OCI-LY7 (cell line): ENCODE results near the gene JAK1. TPM values are rescaled to one million over a fixed set of nuclear protein-coding genes. Genes with fewer than 3 reads are reported as not detected.

Source experiments
- BruUV-seq: library from RNA; stranded (reverse); fragments of 400-500 nt; replicated peaks from 2 replicates; lab custom pipeline; 2021; lab: Mats Ljungman, UMichigan
- CTCF ChIA-PET: fragments of 300-600 bp; sonication (Branson Sonifier 250); formaldehyde crosslinking; loops from one replicate; lab custom pipeline; 2022; ENCODE audit warnings: antibody characterized with exemption; ENCODE audit not compliant: unreplicated experiment; lab: Charles Lee
- POLR2A ChIA-PET: fragments of 300-600 bp; sonication (Branson Sonifier 250); formaldehyde crosslinking; loops from one replicate; lab custom pipeline; 2022; ENCODE audit warnings: antibody characterized with exemption; lab: Charles Lee
- DNase-seq: peaks from one replicate; pipeline ENCODE4 v3.0.0-alpha.2; 2015; ENCODE audit warnings: low spot score
- H2AFZ ChIP-seq: fragments of 200-600 bp; sonication (generic), shearing (Covaris generic); 2 replicates; pipeline ENCODE4 v1.6.1; 2014; ENCODE audit warnings: mild to moderate bottlenecking, antibody characterized with exemption, low read length, moderate library complexity
- H3K27ac ChIP-seq: fragments of 200-600 bp; sonication (generic); 2 replicates; pipeline ENCODE4 v1.5.1; 2014; ENCODE audit warnings: mixed run types, low read depth, mild to moderate bottlenecking, moderate library complexity, low read length, inconsistent platforms; ENCODE audit not compliant: poor library complexity, severe bottlenecking
- H3K36me3 ChIP-seq: fragments of 200-600 bp; sonication (generic); 2 replicates; pipeline ENCODE4 v1.6.1; 2014; ENCODE audit warnings: mild to moderate bottlenecking, antibody characterized with exemption, low read length, moderate library complexity, mixed read lengths; ENCODE audit not compliant: insufficient read depth
- H3K4me1 ChIP-seq: fragments of 200-600 bp; sonication (generic); 2 replicates; pipeline ENCODE4 v1.5.1; 2014; ENCODE audit warnings: mild to moderate bottlenecking, low read length; ENCODE audit not compliant: insufficient read depth, poor library complexity, severe bottlenecking
- H3K4me2 ChIP-seq: fragments of 200-600 bp; sonication (generic); 2 replicates; pipeline ENCODE4 v1.6.1; 2014; ENCODE audit warnings: mild to moderate bottlenecking, low read length
- H3K4me3 ChIP-seq: fragments of 200-600 bp; sonication (generic); 2 replicates; pipeline ENCODE4 v1.5.1; 2014; ENCODE audit warnings: mild to moderate bottlenecking, low read depth, low read length; ENCODE audit not compliant: poor library complexity, severe bottlenecking
- H3K79me2 ChIP-seq: fragments of 200-600 bp; sonication (generic); 2 replicates; pipeline ENCODE4 v1.6.1; 2016; ENCODE audit warnings: low read depth, mild to moderate bottlenecking, low read length, moderate library complexity, mixed read lengths; ENCODE audit not compliant: insufficient read depth
- H3K9me2 ChIP-seq: fragments of 200-600 bp; sonication (generic); 2 replicates; pipeline ENCODE4 v1.6.1; 2016; ENCODE audit warnings: mild to moderate bottlenecking, low read length, mixed read lengths; ENCODE audit not compliant: insufficient read depth
- H3K9me3 ChIP-seq: fragments of 200-600 bp; sonication (generic); 2 replicates; pipeline ENCODE4 v1.6.1; 2014; ENCODE audit warnings: mild to moderate bottlenecking, mixed run types, low read length, mixed read lengths
- H4K20me1 ChIP-seq: fragments of 200-600 bp; sonication (generic); 2 replicates; pipeline ENCODE4 v1.6.1; 2014; ENCODE audit warnings: mild to moderate bottlenecking, antibody characterized with exemption, low read length, moderate library complexity, mixed read lengths; ENCODE audit not compliant: insufficient read depth
- EZH2phosphoT487 ChIP-seq: fragments of 200-600 bp; sonication (generic); IDR thresholded peaks from 2 replicates; pipeline ENCODE4 v1.6.1; 2018; ENCODE audit warnings: low read depth, borderline replicate concordance, mild to moderate bottlenecking, mixed run types, antibody characterized with exemption, low read length, moderate library complexity, mixed read lengths
- intact Hi-C: fragments of 100-400 bp; cut with micrococcal nuclease; formaldehyde crosslinking; loops from one replicate; pipeline ENCODE4 v1.10.0; 2022; ENCODE audit not compliant: unreplicated experiment
- total RNA-seq, 2 experiments: library from RNA; depleted of rRNA in 1 of 2; stranded (reverse); fragments of >200 nt in 1 of 2; shearing (Covaris generic) in 1 of 2; gene quantifications; 2 replicates each; pipeline ENCODE4 v1.2.3, GENCODE V29; 2014 to 2022
- TF ChIP-seq, protein P1 (sequence below): fragments of 200-600 bp; sonication (generic); conservative IDR thresholded peaks from 2 replicates; pipeline ENCODE4 v1.5.1; 2014; ENCODE audit warnings: mild to moderate bottlenecking, antibody characterized with exemption, low read length, moderate library complexity, mixed read lengths

JAK1 gene
- total RNA-seq, 2 experiments from 2014 or later, result 72.6 to 86.8 TPM

DNA sequence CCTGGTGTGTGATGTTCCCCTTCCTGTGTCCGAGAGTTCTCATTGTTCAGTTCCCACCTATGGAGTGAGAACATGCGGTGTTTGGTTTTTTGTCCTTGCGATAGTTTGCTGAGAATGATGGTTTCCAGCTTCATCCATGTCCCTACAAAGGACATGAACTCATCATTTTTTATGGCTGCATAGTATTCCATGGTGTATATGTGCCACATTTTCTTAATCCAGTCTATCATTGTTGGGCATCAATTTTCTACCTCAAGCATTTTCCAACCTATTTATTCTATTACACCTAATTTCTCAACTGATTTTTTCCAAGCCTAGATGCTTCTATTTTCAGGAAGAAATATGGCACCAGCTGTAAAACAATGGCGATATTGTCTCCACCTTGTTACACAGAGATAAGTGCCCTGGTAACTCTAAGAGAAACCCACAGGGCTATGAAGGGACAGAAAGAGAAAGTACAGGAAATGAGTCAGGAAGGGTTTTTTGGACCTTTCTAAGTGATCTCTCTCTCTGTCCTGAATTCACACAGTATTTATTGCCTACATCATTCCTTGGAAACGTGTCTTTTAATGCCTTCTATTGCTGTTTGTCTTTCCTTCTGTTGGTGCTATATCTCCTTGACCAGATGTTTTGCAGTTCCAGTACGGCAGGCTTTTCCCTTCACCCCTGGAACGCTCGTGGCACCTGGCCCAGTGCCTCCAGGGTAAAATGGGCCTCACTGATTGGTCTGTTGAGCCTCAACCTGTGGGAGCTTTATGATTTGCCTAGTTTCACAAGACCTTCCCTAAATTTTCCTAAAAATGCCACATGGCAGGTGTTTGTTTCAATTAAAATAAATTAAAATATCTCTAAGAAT is 14.6 kb upstream of the JAK1 start:
- Histone ChIP-seq H3K4me1 (no peaks in the 10 kb centered on the region), H2AFZ (no peak overlapping the region), H3K9me3 (no peaks in the 10 kb centered on the region), H3K27ac (no peak overlapping the region), H3K79me2 (no peaks in the 10 kb centered on the region), H3K36me3 (no peaks in the 10 kb centered on the region), H3K4me2 (no peak overlapping the region), H3K9me2 (no peaks in the 10 kb centered on the region), H4K20me1 (no peaks in the 10 kb centered on the region), H3K4me3 (no peak overlapping the region)
- ChIA-PET CTCF (interaction anchor here (0.6 kb wide), 1 partner anchor 29 kb away, joined by 3 read pairs; no protein-coding TSS in a partner anchor), POLR2A (interaction anchor here (0.6 to 1.5 kb wide), 3 partner anchors 8 to 59 kb away, joined by 3 to 7 read pairs (median 4); no protein-coding TSS in a partner anchor)
- DNase-seq, result no peak
- no peak for TF ChIP-seq EZH2phosphoT487
- TF ChIP-seq, protein P1, sequence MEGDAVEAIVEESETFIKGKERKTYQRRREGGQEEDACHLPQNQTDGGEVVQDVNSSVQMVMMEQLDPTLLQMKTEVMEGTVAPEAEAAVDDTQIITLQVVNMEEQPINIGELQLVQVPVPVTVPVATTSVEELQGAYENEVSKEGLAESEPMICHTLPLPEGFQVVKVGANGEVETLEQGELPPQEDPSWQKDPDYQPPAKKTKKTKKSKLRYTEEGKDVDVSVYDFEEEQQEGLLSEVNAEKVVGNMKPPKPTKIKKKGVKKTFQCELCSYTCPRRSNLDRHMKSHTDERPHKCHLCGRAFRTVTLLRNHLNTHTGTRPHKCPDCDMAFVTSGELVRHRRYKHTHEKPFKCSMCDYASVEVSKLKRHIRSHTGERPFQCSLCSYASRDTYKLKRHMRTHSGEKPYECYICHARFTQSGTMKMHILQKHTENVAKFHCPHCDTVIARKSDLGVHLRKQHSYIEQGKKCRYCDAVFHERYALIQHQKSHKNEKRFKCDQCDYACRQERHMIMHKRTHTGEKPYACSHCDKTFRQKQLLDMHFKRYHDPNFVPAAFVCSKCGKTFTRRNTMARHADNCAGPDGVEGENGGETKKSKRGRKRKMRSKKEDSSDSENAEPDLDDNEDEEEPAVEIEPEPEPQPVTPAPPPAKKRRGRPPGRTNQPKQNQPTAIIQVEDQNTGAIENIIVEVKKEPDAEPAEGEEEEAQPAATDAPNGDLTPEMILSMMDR, result no peak
- no TSS peak for BruUV-seq
- intact Hi-C loops, result loop anchor here (1.0 kb wide), 1 partner anchor 31 kb away; no protein-coding TSS in a partner anchor

DNA sequence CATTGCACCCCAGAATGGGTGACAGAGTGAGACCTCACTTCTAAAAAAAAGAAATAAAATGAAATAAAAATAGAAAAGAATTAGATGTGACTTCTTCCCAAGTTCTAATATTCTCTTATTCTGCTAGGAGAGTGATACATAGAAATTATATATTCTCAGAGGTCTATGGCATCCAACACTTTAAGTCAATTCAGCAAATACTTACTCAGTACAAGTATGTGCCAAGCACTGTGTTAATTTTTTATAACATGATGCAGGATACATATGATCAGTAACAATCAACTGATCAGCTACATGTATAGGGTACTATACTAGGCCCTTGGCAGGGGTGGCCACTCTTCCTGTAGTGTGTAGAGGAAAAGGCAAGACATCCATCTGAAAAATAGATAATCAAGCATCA is 13.0 kb upstream of the JAK1 start:
- no peaks in the 10 kb centered on the region for H3K36me3 ChIP-seq
- H4K20me1 ChIP-seq, result no peaks in the 10 kb centered on the region
- no TSS peak for BruUV-seq
- no peak overlapping the region for H3K27ac ChIP-seq
- H3K4me2 ChIP-seq, result no peak overlapping the region
- H3K4me1 ChIP-seq, result no peaks in the 10 kb centered on the region
- no peak for TF ChIP-seq EZH2phosphoT487
- TF ChIP-seq, protein P1, result no peak
- ChIA-PET CTCF (no interaction called here), POLR2A (interaction anchor here (0.6 to 1.0 kb wide), 3 partner anchors 10 to 13 kb away, joined by 3 to 4 read pairs (median 3); no protein-coding TSS in a partner anchor)
- H3K9me3 ChIP-seq, result no peaks in the 10 kb centered on the region
- H2AFZ ChIP-seq, result no peak overlapping the region
- intact Hi-C loops, result no loop called here
- no peak overlapping the region for H3K4me3 ChIP-seq
- no peak for DNase-seq
- no peaks in the 10 kb centered on the region for H3K9me2 ChIP-seq
- H3K79me2 ChIP-seq, result no peaks in the 10 kb centered on the region

DNA sequence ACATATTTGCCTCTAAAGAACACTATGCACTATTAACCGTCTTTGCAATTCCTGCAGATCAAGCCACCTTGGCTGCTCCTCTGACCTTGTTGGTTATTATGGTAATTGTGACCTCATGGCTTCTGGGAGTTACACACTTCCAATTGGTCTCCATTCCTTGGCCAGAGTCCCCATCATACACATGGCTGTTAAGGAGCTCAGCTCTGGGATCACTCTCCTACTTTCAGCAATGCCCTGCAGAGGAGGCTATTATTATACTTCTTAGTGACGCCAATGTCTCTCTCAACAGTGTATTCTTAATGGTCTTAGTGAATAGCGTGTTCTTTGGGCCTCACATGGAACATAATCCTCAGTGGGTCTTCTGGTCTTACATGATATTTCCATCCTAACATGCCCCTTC is 10.0 kb upstream of the JAK1 start:
- no peaks in the 10 kb centered on the region for H3K9me3 ChIP-seq
- no TSS peak for BruUV-seq
- H3K4me2 ChIP-seq, result no peak overlapping the region
- H3K4me3 ChIP-seq, result no peak overlapping the region
- ChIA-PET CTCF (no interaction called here), POLR2A (interaction anchor here (0.8 kb wide), 1 partner anchor 9 kb away, joined by 4 read pairs; no protein-coding TSS in a partner anchor)
- TF ChIP-seq EZH2phosphoT487, result no peak
- TF ChIP-seq, protein P1, result no peak
- no peak for DNase-seq
- H4K20me1 ChIP-seq, result no peaks in the 10 kb centered on the region
- no peaks in the 10 kb centered on the region for H3K79me2 ChIP-seq
- intact Hi-C loops, result no loop called here
- no peaks in the 10 kb centered on the region for H3K9me2 ChIP-seq
- H3K36me3 ChIP-seq, result no peaks in the 10 kb centered on the region
- no peak overlapping the region for H3K27ac ChIP-seq
- no peak overlapping the region for H2AFZ ChIP-seq
- H3K4me1 ChIP-seq, result no peaks in the 10 kb centered on the region
